H1 (cell line): ENCODE results near the gene FOXA2. TPM values are rescaled to one million over a fixed set of nuclear protein-coding genes. Genes with fewer than 3 reads are reported as not detected.

Source experiments
- CTCF ChIA-PET: fragments of 300-600 bp; sonication (Branson Sonifier 250); formaldehyde crosslinking; loops from one replicate; lab custom pipeline; 2021; ENCODE audit not compliant: partially characterized antibody; lab: Charles Lee
- POLR2A ChIA-PET: fragments of 300-600 bp; sonication (Branson Sonifier 250); formaldehyde crosslinking; loops from one replicate; lab custom pipeline; 2021; ENCODE audit warnings: inconsistent platforms; ENCODE audit not compliant: partially characterized antibody; lab: Charles Lee
- DNase-seq, 2 experiments: peaks; one replicate each; pipeline versions ENCODE4 v3.0.0 to v3.0.0-alpha.2; 2010 to 2022; ENCODE audit warnings: low spot score in 2 of 2, low read depth in 1 of 2, mixed read lengths in 1 of 2
- FAIRE-seq: peaks from 2 replicates; lab custom pipeline; 2011; peaks lifted over from hg19 to GRCh38; lab: Jason Lieb, UNC
- H2AFZ ChIP-seq: 2 replicates; pipeline ENCODE4 v1.8.1; 2012; ENCODE audit warnings: low read length, inconsistent platforms
- H2AK5ac ChIP-seq: 2 replicates; pipeline ENCODE4 v1.6.1; 2013; ENCODE audit warnings: low read depth, low read length
- H2BK120ac ChIP-seq: replicated peaks from 2 replicates; pipeline ENCODE3; 2013; ENCODE audit warnings: low read depth, low read length, inconsistent platforms
- H2BK12ac ChIP-seq: 2 replicates; pipeline ENCODE4 v1.6.1; 2013; ENCODE audit warnings: low read depth, low read length
- H2BK15ac ChIP-seq: 2 replicates; pipeline ENCODE4 v1.6.1; 2013; ENCODE audit warnings: low read length
- H2BK20ac ChIP-seq: 2 replicates; pipeline ENCODE4 v1.6.1; 2013; ENCODE audit warnings: low read length
- H2BK5ac ChIP-seq: 2 replicates; pipeline ENCODE4 v1.6.1; 2013; ENCODE audit warnings: low read depth, low read length
- H3K14ac ChIP-seq: 2 replicates; pipeline ENCODE4 v1.6.1; 2013; ENCODE audit warnings: inconsistent platforms; ENCODE audit not compliant: insufficient read length
- H3K18ac ChIP-seq: 2 replicates; pipeline ENCODE4 v1.6.1; 2013; ENCODE audit warnings: low read length; ENCODE audit errors: extremely low read depth
- H3K23ac ChIP-seq: 2 replicates; pipeline ENCODE4 v1.6.1; 2013; ENCODE audit warnings: inconsistent platforms; ENCODE audit not compliant: insufficient read length
- H3K23me2 ChIP-seq: 2 replicates; pipeline ENCODE4 v1.6.1; 2013; ENCODE audit warnings: low read depth, low read length
- H3K27ac ChIP-seq: 2 replicates; pipeline ENCODE4 v1.6.1; 2011; ENCODE audit warnings: low read depth, low read length, inconsistent platforms
- H3K27me3 ChIP-seq, 4 experiments: replicated peaks in 1 of 4; 1 replicate in 1 of 4; 2 replicates in 3 of 4; pipeline versions ENCODE4 v1.6.1 to v1.8.1; 2011 to 2013; ENCODE audit warnings: low read length in 3 of 4, mild to moderate bottlenecking in 3 of 4, inconsistent platforms in 2 of 4, mixed read lengths in 2 of 4, moderate library complexity in 1 of 4; ENCODE audit not compliant: control insufficient read depth in 3 of 4, insufficient read depth in 3 of 4; ENCODE audit errors: extremely low read depth in 1 of 4
- H3K36me3 ChIP-seq, 4 experiments: 2 replicates each; pipeline versions ENCODE4 v1.6.1 to v1.8.1; 2011 to 2013; ENCODE audit warnings: mild to moderate bottlenecking in 4 of 4, low read length in 3 of 4, moderate library complexity in 2 of 4, control low read depth in 1 of 4, inconsistent platforms in 1 of 4; ENCODE audit not compliant: insufficient read depth in 4 of 4, control insufficient read depth in 2 of 4
- H3K4ac ChIP-seq: replicated peaks from 2 replicates; pipeline ENCODE3; 2013; ENCODE audit warnings: low read length, low read depth, mixed read lengths, inconsistent platforms; ENCODE audit not compliant: insufficient read length
- H3K4me1 ChIP-seq, 4 experiments: replicated peaks in 1 of 4; 1 replicate in 1 of 4; 2 replicates in 3 of 4; pipeline versions ENCODE4 v1.6.1 to v1.8.1; 2011 to 2013; ENCODE audit warnings: low read length in 3 of 4, inconsistent platforms in 2 of 4, mixed read lengths in 1 of 4; ENCODE audit not compliant: insufficient read depth in 4 of 4, control insufficient read depth in 3 of 4
- H3K4me2 ChIP-seq, 2 experiments: 2 replicates each; pipeline versions ENCODE4 v1.6.1 to v1.8.1; 2011 to 2013; ENCODE audit warnings: low read depth in 2 of 2, low read length in 2 of 2, control low read depth in 1 of 2, inconsistent platforms in 1 of 2, mild to moderate bottlenecking in 1 of 2; ENCODE audit not compliant: insufficient read depth in 1 of 2
- H3K4me3 ChIP-seq, 4 experiments: fragments of 200-600, 300-600 bp in 1 of 4; sonication (generic), shearing (Covaris generic), sonication (Bioruptor Twin) in 1 of 4; 2 replicates each; pipeline versions ENCODE4 v1.5.1 to v1.8.1; 2011 to 2016; ENCODE audit warnings: low read length in 4 of 4, low read depth in 3 of 4, control low read depth in 2 of 4, inconsistent platforms in 2 of 4, mild to moderate bottlenecking in 2 of 4, mixed read lengths in 1 of 4, moderate library complexity in 1 of 4; ENCODE audit not compliant: insufficient read depth in 2 of 4; ENCODE audit errors: extremely low read depth in 1 of 4
- H3K56ac ChIP-seq: replicated peaks from 2 replicates; pipeline ENCODE3; 2013; ENCODE audit warnings: low read depth, mild to moderate bottlenecking, mixed read lengths, low read length, inconsistent platforms; ENCODE audit not compliant: insufficient read length
- H3K79me1 ChIP-seq: 2 replicates; pipeline ENCODE4 v1.6.1; 2013; ENCODE audit warnings: low read depth, low read length, control low read depth
- H3K79me2 ChIP-seq, 2 experiments: 2 replicates each; pipeline versions ENCODE4 v1.6.1 to v1.8.1; 2012 to 2013; ENCODE audit warnings: low read length in 2 of 2, mild to moderate bottlenecking in 2 of 2, inconsistent platforms in 1 of 2; ENCODE audit not compliant: insufficient read depth in 2 of 2, control insufficient read depth in 1 of 2
- H3K9ac ChIP-seq, 4 experiments: replicated peaks in 1 of 4; 1 replicate in 1 of 4; 2 replicates in 3 of 4; pipeline versions ENCODE4 v1.6.1 to v1.8.1; 2011 to 2013; ENCODE audit warnings: low read depth in 3 of 4, low read length in 3 of 4, control low read depth in 2 of 4, mild to moderate bottlenecking in 2 of 4, moderate library complexity in 2 of 4, inconsistent platforms in 1 of 4; ENCODE audit errors: extremely low read depth in 1 of 4
- H3K9me3 ChIP-seq, 2 experiments: 2 replicates each; pipeline versions ENCODE4 v1.6.1 to v1.8.1; 2012 to 2013; ENCODE audit warnings: mild to moderate bottlenecking in 2 of 2, moderate library complexity in 2 of 2, control low read depth in 1 of 2, inconsistent platforms in 1 of 2, low read depth in 1 of 2, low read length in 1 of 2, mixed read lengths in 1 of 2; ENCODE audit not compliant: insufficient read depth in 2 of 2
- H4K20me1 ChIP-seq, 2 experiments: replicated peaks in 1 of 2; 2 replicates each; pipeline versions ENCODE3 to v1.8.1; 2011 to 2013; ENCODE audit warnings: inconsistent platforms in 2 of 2, low read length in 2 of 2, mild to moderate bottlenecking in 1 of 2; ENCODE audit not compliant: insufficient read depth in 2 of 2, control insufficient read depth in 1 of 2
- H4K5ac ChIP-seq: 2 replicates; pipeline ENCODE4 v1.6.1; 2013; ENCODE audit warnings: low read length, low read depth, mixed read lengths, inconsistent platforms; ENCODE audit not compliant: insufficient read length
- H4K8ac ChIP-seq: 2 replicates; pipeline ENCODE4 v1.8.0; 2013; ENCODE audit warnings: mild to moderate bottlenecking, moderate library complexity, low read length, inconsistent platforms; ENCODE audit not compliant: insufficient read depth; ENCODE audit errors: extremely low read depth
- H4K91ac ChIP-seq: replicated peaks from 2 replicates; pipeline ENCODE3; 2013; ENCODE audit warnings: low read length, mixed read lengths, inconsistent platforms; ENCODE audit not compliant: insufficient read length
- RFX5 ChIP-seq: IDR thresholded peaks from 2 replicates; pipeline ENCODE4 v1.6.1; 2011; ENCODE audit warnings: low read depth, low read length, improper control_type of control experiment, borderline replicate concordance
- RNF2 ChIP-seq: fragments of 200-900, 300-1000 bp; sonication (generic); IDR thresholded peaks from 2 replicates; pipeline ENCODE4 v1.7.1; 2016; ENCODE audit warnings: borderline replicate concordance, low read depth, mild to moderate bottlenecking, antibody characterized with exemption, low read length; ENCODE audit not compliant: poor library complexity, severe bottlenecking; ENCODE audit errors: missing control alignments
- SIN3A ChIP-seq, 2 experiments: IDR thresholded peaks in 1 of 2; conservative IDR thresholded peaks in 1 of 2; 2 replicates each; pipeline ENCODE4 v1.6.1; 2011 to 2012; ENCODE audit warnings: low read length in 2 of 2, improper control_type of control experiment in 1 of 2, low read depth in 1 of 2, mild to moderate bottlenecking in 1 of 2
- SP1 ChIP-seq: IDR thresholded peaks from 2 replicates; pipeline ENCODE4 v1.6.1; 2011; ENCODE audit warnings: low read depth, low read length
- WGBS, 2 experiments: shearing (Covaris generic) in 1 of 2; methylation state at CpG; one replicate each; pipeline versions ENCODE4 v1.1.6 to v1.1.7; 2013 to 2015; ENCODE audit warnings: low lambda C conversion rate in 2 of 2, mixed read lengths in 2 of 2, inconsistent platforms in 1 of 2, low coverage in 1 of 2, missing lambda C conversion rate in 1 of 2; ENCODE audit not compliant: insufficient replicate concordance in 2 of 2, insufficient coverage in 1 of 2, insufficient read length in 1 of 2; ENCODE audit errors: extremely low coverage in 1 of 2, missing lambda C conversion rate in 1 of 2; 5-methylcytosine and 5-hydroxymethylcytosine counted together
- polyA plus RNA-seq, 7 experiments: library from polyadenylated mRNA; depleted of rRNA in 3 of 7; stranded (reverse) in 5 of 7; unstranded in 2 of 7; fragments of >200 nt in 5 of 7; fragments of 200-250 nt in 2 of 7; gene quantifications; 1 replicate in 5 of 7; 2 replicates in 1 of 7; 4 replicates in 1 of 7; pipeline versions ENCODE4 v1.2.1 to v1.2.3, GENCODE V29; 2011 to 2013; ENCODE audit warnings: missing spikeins in 2 of 7, mixed read lengths in 2 of 7
- total RNA-seq: library from RNA; stranded (reverse); fragmentation: NEBNext Ultra II Directional; extraction: Animal tissue kit (Norgen Biotek cat#: 25700); gene quantifications from 2 replicates; pipeline ENCODE4 v1.2.1, GENCODE V29; 2021

Gene FOXA2
- total and polyA plus RNA-seq, 2 of the 8 experiments (the other 6 are each of a cell fraction or from before 2014, with no cell fraction given): not detected

DNA sequence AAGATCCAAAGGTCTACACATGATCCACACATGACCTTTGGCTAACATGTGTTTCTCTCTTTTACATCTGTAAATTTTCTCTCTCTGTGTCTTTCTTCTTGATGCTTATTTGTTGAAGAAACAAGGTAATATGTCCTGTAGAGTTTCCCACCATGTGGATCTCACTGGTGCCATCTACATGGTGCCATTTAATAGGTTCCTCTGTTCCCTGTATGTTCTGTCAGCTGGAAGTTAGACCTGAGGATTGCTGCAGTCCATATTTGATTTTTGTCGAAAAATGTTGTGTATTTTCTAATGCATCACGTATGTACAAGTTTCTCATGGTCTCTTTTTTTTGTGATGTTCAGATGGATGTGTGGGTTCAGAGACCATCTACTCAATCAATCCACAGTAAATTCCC is 30.0 kb downstream of the FOXA2 start:
- Histone ChIP-seq H3K14ac (no peak overlapping the region), H2BK12ac (no peak overlapping the region), H2AK5ac (no peak overlapping the region), H2BK5ac (no peak overlapping the region), H2BK120ac (no peak overlapping the region), H4K5ac (no peak overlapping the region), H3K4me1 (peaks cover 8 to 19% (median 13%) of the 10 kb centered on the region in 4 experiments), H2BK15ac (no peak overlapping the region), H3K4ac (no peak overlapping the region), H3K27me3 (peaks cover 17 to 40% (median 35%) of the 10 kb centered on the region in 4 experiments), H2AFZ (no peak overlapping the region), H3K9me3 (peaks cover 3% of the 10 kb centered on the region in 2 experiments; a peak in 2 of 4 replicates), H3K27ac (no peak overlapping the region), H4K8ac (no peak overlapping the region), H3K9ac (no peak overlapping the region), H2BK20ac (no peak overlapping the region), H3K56ac (no peak overlapping the region), H4K91ac (no peak overlapping the region), H3K36me3 (no peaks in the 10 kb centered on the region), H3K79me2 (no peaks in the 10 kb centered on the region), H3K4me2 (no peak overlapping the region), H3K4me3 (no peak overlapping the region), H3K79me1 (no peaks in the 10 kb centered on the region), H3K23ac (no peak overlapping the region), H4K20me1 (peaks cover 0 to 2% of the 10 kb centered on the region in 2 experiments), H3K23me2 (no peaks in the 10 kb centered on the region; the same call in 1 of the 2 replicates), H3K18ac (no peak overlapping the region)
- FAIRE-seq (no peak), DNase-seq (no peak)
- POLR2A ChIA-PET: no interaction called here
- CTCF ChIA-PET: no interaction called here
- 87% methylated on average over 2 of the region's 2 CpGs; no CpG with 5 or more reads in 1 of the 2 experiments for WGBS, 2 experiments
- TF ChIP-seq RFX5 (no peak), SP1 (no peak), RNF2 (no peak), SIN3A (conservative IDR thresholded peaks at IDR 0.05 in 1 of 2, IDR thresholded peaks at IDR 0.05 in 1 of 2; ENCODE audit: low read depth in 1 of 2, low read length in 2 of 2) (no peak)
